Spinal cord (tissue), 10 donors: ENCODE data around the gene VPS52. TPM values are rescaled to one million over a fixed set of nuclear protein-coding genes. Genes with fewer than 3 reads are reported as not detected.
"Not testable (repeated sequence)": the region's sequence is repeated elsewhere in the genome, so short reads cannot be mapped to it uniquely, and the experiment has no call there.

ENCODE experiments used
- DNase-seq, 6 donors: peaks; one replicate each; pipeline versions ENCODE4 v3.0.0 to v3.0.0-alpha.2; 2013 to 2015; ENCODE audit warnings: low spot score in 6 of 6, low read depth in 4 of 6
- H3K27ac ChIP-seq: one replicate; pipeline ENCODE4 v1.5.1; 2013; ENCODE audit warnings: low read depth, low read length, control low read depth
- H3K27me3 ChIP-seq: one replicate; pipeline ENCODE4 v1.6.1; 2013; ENCODE audit warnings: low read length; ENCODE audit not compliant: control insufficient read depth, insufficient read depth
- H3K36me3 ChIP-seq: one replicate; pipeline ENCODE4 v1.6.1; 2013; ENCODE audit warnings: low read length; ENCODE audit not compliant: control insufficient read depth, insufficient read depth
- H3K4me1 ChIP-seq: one replicate; pipeline ENCODE4 v1.6.1; 2013; ENCODE audit warnings: low read length; ENCODE audit not compliant: control insufficient read depth, insufficient read depth
- H3K4me3 ChIP-seq: one replicate; pipeline ENCODE4 v1.5.1; 2013; ENCODE audit warnings: low read depth, low read length, control low read depth
- H3K9me3 ChIP-seq: one replicate; pipeline ENCODE4 v1.6.1; 2013; ENCODE audit warnings: low read length; ENCODE audit not compliant: control insufficient read depth, insufficient read depth
- WGBS: methylation state at CpG from one replicate; pipeline ENCODE4 v1.1.5; 2013; ENCODE audit warnings: missing lambda C conversion rate; ENCODE audit not compliant: insufficient coverage; 5-methylcytosine and 5-hydroxymethylcytosine counted together
- polyA plus RNA-seq, 2 donors: library from polyadenylated mRNA; unstranded; fragments of 120-200 nt; gene quantifications; one replicate each; pipeline ENCODE4 v1.2.1, GENCODE V29; 2013; ENCODE audit not compliant: insufficient read length in 2 of 2
- total RNA-seq, 2 donors: library from RNA; depleted of rRNA in 1 of 2; stranded (reverse); fragments of 120-200 nt in 1 of 2; fragments of >200 nt in 1 of 2; gene quantifications; one replicate each; pipeline versions ENCODE4 v1.2.3 to v1.2.4, GENCODE V29; 2013 to 2014
- donor health status: healthy.

The VPS52 gene
- total and polyA plus RNA-seq, 4 donors: 35.4 to 87.3 (median 59.3) TPM

DNA sequence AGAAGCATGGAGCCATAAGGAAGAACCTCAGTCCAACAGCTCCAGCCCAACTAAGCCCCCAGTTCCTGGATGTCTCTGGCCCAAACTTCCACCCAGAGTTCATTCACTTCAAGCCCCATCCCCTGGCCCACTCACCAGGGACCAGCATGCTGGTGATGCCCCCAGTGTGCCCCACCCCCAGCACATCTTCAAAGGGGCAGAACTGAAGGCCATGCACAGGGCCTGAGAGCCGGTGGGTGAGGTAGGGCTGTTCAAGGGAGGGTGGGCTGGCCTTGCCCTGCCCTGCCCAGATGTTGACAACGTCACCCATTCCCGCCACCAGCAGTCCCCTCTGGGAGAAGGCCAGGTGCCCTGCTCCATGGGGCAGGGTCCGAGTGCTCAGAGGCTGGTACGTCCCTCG lies 8.9 kb upstream of the VPS52 start:
- 90% methylated on average over 6 of the region's 6 CpGs for WGBS
- no peak for DNase-seq
- no peaks in the 10 kb centered on the region for H3K27me3 ChIP-seq
- H3K4me1 ChIP-seq: peaks cover 26% of the 10 kb centered on the region
- H3K9me3 ChIP-seq: no peaks in the 10 kb centered on the region
- no peak overlapping the region for H3K27ac ChIP-seq
- no peak overlapping the region for H3K4me3 ChIP-seq
- H3K36me3 ChIP-seq: peaks cover 71% of the 10 kb centered on the region

DNA sequence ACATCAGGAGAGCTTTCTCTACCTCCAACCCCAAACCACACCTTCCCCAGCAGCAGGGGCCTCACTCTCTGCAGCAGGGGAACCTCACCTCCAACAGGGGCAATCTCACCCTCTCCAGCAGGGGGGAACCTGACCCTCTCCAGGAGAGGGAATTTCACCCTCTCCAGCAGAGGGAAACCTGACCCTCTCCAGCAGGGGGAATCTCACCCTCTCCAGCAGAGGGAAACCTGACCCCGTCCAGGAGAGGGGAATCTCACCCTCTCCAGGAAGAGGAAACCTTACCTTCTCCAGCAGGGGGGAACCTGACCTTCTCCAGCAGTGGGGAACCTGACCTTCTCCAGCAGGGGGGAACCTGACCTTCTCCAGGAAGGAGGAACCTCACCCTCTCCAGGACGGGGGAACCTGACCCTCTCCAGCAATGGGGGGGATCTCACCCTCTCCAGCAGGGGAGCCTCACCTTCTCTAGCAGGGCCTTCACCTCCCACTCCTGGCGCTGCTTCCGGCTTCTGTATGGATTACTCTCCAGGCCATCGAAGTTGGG lies 8.4 kb upstream of the VPS52 start:
- Histone ChIP-seq H3K36me3 (peaks cover 73% of the 10 kb centered on the region), H3K4me1 (peaks cover 26% of the 10 kb centered on the region), H3K27me3 (no peaks in the 10 kb centered on the region), H3K9me3 (no peaks in the 10 kb centered on the region), H3K27ac (no peak overlapping the region), H3K4me3 (no peak overlapping the region)
- no peak for DNase-seq
- 57% methylated on average over 1 of the region's 5 CpGs for WGBS

DNA sequence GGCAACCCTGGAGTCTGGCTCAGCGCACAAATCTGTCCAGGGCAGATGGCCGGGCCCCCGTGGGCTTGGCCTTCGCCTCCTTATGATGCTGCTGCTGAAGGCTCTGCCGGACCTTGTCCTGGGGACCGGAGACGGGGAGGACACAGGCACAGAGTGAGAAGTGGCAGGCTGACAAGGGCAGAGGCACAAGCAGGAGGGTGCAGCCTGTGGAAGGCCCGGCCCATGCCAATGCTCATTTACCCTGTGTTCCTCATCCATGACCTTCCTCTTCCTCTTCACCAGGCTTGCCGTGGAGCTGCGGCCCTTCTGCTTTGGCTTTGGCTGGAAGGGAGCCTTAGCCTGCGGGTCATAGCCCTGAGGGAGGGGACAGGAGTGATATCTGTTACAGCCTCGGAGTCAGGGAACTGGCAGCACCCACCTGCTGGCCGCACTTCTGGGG lies 7.6 kb upstream of the VPS52 start:
- Histone ChIP-seq H3K27me3 (no peaks in the 10 kb centered on the region), H3K4me1 (peaks cover 26% of the 10 kb centered on the region), H3K36me3 (peaks cover 80% of the 10 kb centered on the region), H3K4me3 (no peak overlapping the region), H3K9me3 (no peaks in the 10 kb centered on the region), H3K27ac (no peak overlapping the region)
- DNase-seq: no peak
- 91% methylated on average over 8 of the region's 13 CpGs for WGBS

DNA sequence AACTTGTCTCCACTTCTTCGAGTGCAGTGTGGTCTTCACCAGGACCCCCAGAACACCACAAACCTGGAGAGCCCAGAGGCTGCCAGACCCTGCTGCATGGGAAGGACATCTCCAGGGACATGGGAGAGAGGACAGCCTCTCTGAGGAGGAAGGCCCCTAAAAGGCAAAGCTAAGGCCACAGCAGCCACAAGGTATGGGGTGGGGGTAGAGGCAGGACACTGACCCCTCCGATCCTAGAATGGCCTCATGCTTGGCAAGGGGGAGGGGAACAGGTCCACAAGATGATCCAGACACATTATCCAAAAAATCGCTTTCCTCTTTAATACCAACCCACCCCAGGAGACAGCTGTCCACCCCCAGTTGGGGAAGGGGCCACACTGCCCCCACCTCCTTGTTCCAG lies 7.1 kb upstream of the VPS52 start:
- Histone ChIP-seq H3K4me3 (no peak overlapping the region), H3K27ac (no peak overlapping the region), H3K4me1 (peaks cover 31% of the 10 kb centered on the region), H3K36me3 (peaks cover 82% of the 10 kb centered on the region), H3K27me3 (no peaks in the 10 kb centered on the region), H3K9me3 (no peaks in the 10 kb centered on the region)
- WGBS: no CpG with 5 or more reads among the region's 3 CpGs
- no peak for DNase-seq

DNA sequence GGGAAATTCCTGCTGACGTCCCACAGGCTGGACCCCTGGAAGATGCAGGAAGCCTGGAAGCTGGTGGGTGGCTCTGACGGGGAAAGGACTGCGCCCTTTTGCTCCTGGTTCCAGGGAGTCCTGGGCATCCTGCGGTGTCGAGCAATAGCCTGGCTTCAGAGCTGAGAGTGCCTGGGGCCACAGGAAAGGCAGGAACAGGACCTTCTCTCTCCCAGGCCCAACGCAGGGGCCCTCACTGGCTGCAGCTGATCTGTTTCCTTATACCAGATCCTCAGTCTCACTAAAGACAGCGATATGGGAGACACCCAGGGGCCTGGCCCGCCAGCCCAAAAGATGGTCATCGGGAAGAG lies 6.7 kb upstream of the VPS52 start:
- Histone ChIP-seq H3K4me3 (peak overlapping the region; percentile 66), H3K27me3 (no peaks in the 10 kb centered on the region), H3K27ac (no peak overlapping the region), H3K4me1 (peaks cover 35% of the 10 kb centered on the region), H3K9me3 (no peaks in the 10 kb centered on the region), H3K36me3 (peaks cover 82% of the 10 kb centered on the region)
- DNase-seq: no peak
- WGBS: 86% methylated on average over 4 of the region's 9 CpGs

DNA sequence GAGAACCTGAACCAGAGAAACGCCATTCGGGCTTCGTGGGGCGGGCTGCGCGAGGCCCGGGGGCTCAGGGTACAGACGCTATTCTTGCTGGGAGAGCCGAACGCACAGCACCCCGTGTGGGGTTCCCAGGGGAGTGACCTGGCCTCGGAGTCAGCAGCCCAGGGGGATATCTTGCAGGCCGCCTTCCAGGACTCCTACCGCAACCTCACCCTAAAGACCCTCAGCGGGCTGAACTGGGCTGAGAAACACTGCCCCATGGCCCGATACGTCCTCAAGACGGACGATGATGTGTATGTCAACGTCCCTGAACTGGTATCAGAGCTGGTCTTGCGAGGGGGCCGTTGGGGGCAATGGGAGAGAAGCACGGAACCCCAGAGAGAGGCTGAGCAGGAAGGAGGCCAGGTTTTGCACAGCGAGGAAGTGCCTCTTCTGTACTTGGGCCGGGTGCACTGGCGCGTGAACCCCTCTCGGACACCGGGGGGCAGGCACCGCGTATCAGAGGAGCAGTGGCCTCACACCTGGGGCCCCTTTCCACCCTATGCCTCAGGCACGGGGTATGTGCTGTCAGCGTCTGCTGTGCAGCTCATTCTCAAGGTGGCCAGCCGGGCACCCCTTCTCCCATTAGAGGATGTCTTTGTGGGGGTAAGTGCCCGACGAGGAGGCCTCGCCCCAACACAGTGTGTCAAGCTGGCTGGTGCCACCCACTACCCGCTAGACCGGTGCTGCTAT lies 6.2 kb upstream of the VPS52 start:
- Histone ChIP-seq H3K27ac (peak overlapping the region; percentile 87), H3K9me3 (no peaks in the 10 kb centered on the region), H3K4me1 (peaks cover 36% of the 10 kb centered on the region), H3K4me3 (peak overlapping the region; percentile 66), H3K27me3 (no peaks in the 10 kb centered on the region), H3K36me3 (peaks cover 78% of the 10 kb centered on the region)
- DNase-seq: peak in 1 of 6 donors; percentile 19
- WGBS: 36% methylated on average over 35 of the region's 39 CpGs

DNA sequence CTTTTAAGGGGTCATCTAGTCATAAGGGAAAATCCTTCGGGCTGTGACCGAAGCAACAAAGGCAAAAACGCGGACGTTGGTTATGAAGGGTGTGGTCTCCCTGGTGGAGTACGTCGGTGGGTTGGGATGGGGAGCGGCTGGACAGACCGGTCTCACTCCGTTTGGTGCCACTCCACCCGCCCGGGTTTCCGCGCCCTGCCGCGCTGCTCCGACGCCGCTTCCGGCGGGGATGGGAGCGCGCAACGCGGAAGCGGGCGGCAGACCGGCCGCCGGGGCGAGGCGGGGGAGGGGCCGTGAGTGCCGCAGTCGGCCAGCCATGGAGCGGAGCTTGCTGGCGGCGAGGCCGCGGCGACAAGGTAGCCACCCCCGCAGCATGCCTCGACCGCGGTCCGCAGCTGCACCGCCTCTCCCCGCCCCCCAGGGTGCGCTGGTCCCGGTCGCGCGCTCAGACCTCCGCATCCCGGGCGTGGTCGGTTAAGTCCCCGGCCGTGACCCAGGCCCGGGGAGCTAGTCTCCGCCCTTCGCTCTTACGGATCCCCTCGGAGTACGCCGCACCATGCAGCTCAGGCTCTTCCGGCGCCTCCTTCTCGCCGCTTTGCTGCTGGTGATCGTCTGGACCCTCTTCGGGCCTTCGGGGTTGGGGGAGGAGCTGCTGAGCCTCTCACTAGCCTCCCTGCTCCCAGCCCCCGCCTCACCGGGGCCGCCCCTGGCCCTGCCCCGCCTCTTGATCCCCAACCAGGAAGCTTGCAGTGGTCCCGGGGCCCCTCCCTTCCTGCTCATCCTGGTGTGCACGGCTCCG lies 5.4 kb upstream of the VPS52 start, which contains the start of gene B3GALT4:
TSS of gene B3GALT4 (plus strand) at position 260 of the 799 bp plus-strand sequence. CDS start at position 557, 297 bp downstream.
- H3K36me3 ChIP-seq: peaks cover 71% of the 10 kb centered on the region
- no peaks in the 10 kb centered on the region for H3K27me3 ChIP-seq
- peak in 2 of 6 donors; percentile 81 to 87 for DNase-seq
- WGBS: under 1% methylated on average over 80 of the region's 80 CpGs
- peak within 1 kb of the TSS; percentile 87 for H3K27ac ChIP-seq
- no peaks in the 10 kb centered on the region for H3K9me3 ChIP-seq
- H3K4me1 ChIP-seq: peaks cover 36% of the 10 kb centered on the region
- H3K4me3 ChIP-seq: peak within 1 kb of the TSS; percentile 66

DNA sequence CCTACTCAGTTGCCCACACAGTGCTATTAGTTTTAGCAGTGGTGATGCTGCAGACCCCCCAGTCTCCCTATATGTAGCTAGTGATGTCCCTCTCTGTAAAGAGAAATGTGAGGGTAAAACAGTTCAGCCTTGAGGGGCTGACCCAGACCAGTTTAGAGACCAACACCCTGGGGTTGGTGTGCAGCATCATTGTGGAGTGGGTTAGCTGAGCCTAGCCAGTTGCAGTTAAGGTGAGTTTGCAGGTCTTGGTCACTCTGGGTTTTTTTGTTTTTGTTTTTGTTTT lies 4.8 kb upstream of the VPS52 start:
- H3K4me3 ChIP-seq: peak overlapping the region; percentile 66
- peaks cover 67% of the 10 kb centered on the region for H3K36me3 ChIP-seq
- H3K9me3 ChIP-seq: no peaks in the 10 kb centered on the region
- no peaks in the 10 kb centered on the region for H3K27me3 ChIP-seq
- peaks cover 36% of the 10 kb centered on the region for H3K4me1 ChIP-seq
- DNase-seq: no peak
- peak overlapping the region; percentile 75 for H3K27ac ChIP-seq

DNA sequence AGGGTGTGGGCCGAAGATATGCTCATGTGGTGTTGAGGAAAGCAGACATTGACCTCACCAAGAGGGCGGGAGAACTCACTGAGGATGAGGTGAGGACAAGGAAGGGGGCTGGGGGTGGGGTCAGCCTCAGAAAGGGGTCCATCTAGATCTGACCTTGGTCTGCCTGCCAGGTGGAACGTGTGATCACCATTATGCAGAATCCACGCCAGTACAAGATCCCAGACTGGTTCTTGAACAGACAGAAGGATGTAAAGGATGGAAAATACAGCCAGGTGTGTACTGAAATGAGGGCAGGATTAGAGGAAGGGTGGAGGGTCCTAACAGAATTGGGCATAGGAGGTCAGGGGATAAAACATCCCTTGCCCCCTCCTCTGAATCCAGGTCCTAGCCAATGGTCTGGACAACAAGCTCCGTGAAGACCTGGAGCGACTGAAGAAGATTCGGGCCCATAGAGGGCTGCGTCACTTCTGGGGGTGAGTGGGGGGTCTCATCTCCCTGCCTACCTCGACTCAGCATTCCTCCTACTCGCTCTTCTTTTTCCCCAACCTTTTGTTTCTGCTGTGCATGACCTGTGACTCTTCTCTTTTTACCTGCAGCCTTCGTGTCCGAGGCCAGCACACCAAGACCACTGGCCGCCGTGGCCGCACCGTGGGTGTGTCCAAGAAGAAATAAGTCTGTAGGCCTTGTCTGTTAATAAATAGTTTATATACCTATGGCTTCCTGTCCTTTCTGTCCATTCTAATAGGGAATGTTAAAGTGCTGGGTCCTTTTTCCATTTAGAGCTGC lies 4.3 kb upstream of the VPS52 start:
- H3K27me3 ChIP-seq, H3K9me3 ChIP-seq, DNase-seq: not testable (repeated sequence)
- Histone ChIP-seq H3K36me3 (peaks cover 67% of the 10 kb centered on the region), H3K27ac (peak overlapping the region; percentile 75), H3K4me3 (peak overlapping the region; percentile 66), H3K4me1 (peaks cover 40% of the 10 kb centered on the region)
- 75% methylated on average over 3 of the region's 16 CpGs for WGBS
